ENCODE measurements around the gene GSTT2.
"Not testable (repeated sequence)": the region's sequence is repeated elsewhere in the genome, so short reads cannot be mapped to it uniquely, and the experiment has no call there.

DNA sequence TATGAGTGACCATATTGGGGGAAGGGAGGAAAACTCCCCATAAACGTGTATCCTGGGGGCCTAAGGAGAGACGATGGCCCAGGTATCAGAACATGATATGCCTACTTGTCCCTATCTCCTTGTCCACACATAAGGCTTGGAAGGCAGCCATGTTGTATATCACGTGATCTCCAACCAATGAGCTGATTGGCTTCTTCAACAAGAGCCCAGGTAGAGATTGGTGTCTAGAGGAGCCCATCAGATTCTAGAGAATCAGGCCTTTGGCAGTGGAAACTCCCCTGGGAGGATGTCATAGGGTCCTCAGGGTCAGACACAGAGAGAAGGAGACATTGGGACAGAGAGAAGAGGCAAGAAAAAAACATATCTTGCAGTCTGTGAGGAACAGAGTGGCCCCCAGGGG lies 32.5 kb upstream of the GSTT2 start:
- TF ChIP-seq TAF15 (IDR thresholded peaks at IDR 0.05; ENCODE audit: low read depth, low read length); CEBPB (tag; IDR thresholded peaks at IDR 0.05); CCNT2 (IDR thresholded peaks at IDR 0.05; ENCODE audit: borderline replicate concordance, extremely low read depth, insufficient read length, low read depth, low read length); ZNF165 (CRISPR knock-in tag; IDR thresholded peaks at IDR 0.05; ENCODE audit: borderline replicate concordance); PTBP1 (IDR thresholded peaks at IDR 0.05; ENCODE audit: low read depth, low read length); HDAC2 (IDR thresholded peaks at IDR 0.05); NFE2L1 (tag; IDR thresholded peaks at IDR 0.05; ENCODE audit: borderline replicate concordance, low read depth): not testable (repeated sequence)

Measured in K562 (cell line).